HG02943 (cell line): ENCODE measurements around the gene FAM240A.

Experiments
- ATAC-seq: cut with Tn5 transposase; IDR thresholded peaks from one replicate; pipeline ENCODE4 v1.9.1; 2021; ENCODE audit warnings: mild to moderate bottlenecking, low read depth, moderate library complexity; ENCODE audit not compliant: unreplicated experiment

Gene FAM240A

GRCh38 chr3:46671541-46672348 is 59.4 kb downstream of the FAM240A start:
- ATAC-seq, result no peak

DNA sequence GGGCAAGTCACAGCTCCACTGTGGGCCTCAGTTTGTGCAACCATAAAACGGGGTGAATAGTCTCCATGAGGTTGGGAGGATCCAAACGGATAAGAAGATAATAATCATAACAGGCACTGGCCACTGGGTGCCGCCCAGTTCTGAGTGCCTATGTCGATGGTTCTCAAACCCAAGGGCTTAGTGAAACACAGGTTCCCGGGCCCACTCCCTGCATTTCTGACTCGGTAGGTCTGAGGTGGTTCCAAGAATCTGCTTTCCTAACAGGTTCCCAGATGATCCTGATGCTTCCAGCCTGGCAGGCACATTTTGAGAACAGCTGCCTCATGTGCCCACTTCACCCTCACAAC is 60.0 kb downstream of the FAM240A start:
- ATAC-seq, result no peak

- ATAC-seq, result no peak
Measured at GRCh38 chr3:46673151-46674030, 61.1 kb downstream of the FAM240A start.

- no peak for ATAC-seq
Measured at GRCh38 chr3:46674031-46674845, 61.9 kb downstream of the FAM240A start.

- ATAC-seq, result no peak
Measured at GRCh38 chr3:46675426-46675825, 63.1 kb downstream of the FAM240A start.
